Measurements from ENCODE around the gene ATG9A. TPM values are rescaled to one million over a fixed set of nuclear protein-coding genes. Genes with fewer than 3 reads are reported as not detected.

ATG9A gene
- total and polyA plus RNA-seq, 9 of the 15 experiments (the other 6 are each of a cell fraction or from before 2014, with no cell fraction given): 0.25 to 65.6 (median 23.4) TPM

DNA sequence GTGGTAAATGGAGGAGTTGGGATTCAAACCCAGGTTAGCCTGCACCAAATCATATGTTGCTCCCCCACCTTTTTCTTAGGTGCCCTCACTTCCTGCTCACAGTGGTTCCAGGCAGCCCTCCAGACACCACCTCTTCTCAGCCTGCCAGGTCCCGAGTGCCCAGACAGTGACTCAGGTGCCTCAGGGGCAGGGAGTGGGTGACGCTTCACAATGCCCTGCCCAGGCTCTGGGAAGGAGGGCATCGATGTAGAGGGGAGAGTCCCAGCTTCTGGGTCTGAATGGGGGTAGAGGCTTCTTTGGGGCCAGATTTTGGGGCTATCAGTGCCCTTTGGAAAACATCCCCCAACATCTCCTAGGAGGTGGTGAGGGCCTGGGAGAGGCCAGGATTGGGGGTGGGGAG, 44.5 kb upstream of the ATG9A start:
- FAIRE-seq: no peak

GRCh38 chr2:219272995-219273394, 43.6 kb upstream of the ATG9A start:
- no peak overlapping the region for H2AFZ ChIP-seq (ENCODE audit: low read depth, low read length)
- intact Hi-C loops (cut with micrococcal nuclease): no loop called here
- DNase-seq (ENCODE audit: extremely low read depth in 1 of 4, low spot score in 3 of 4) (no peak), ATAC-seq (no peak), FAIRE-seq (no peak)
- in situ Hi-C loops (cut with MboI): no loop called here
- H4K20me1 ChIP-seq (replicated peaks; ENCODE audit: control insufficient read depth, insufficient read depth, low read length): no peaks in the 10 kb centered on the region
- H3K4me2 ChIP-seq (ENCODE audit: insufficient read depth, low read length): no peak overlapping the region
- TF ChIP-seq BRD4 (IDR thresholded peaks at IDR 0.05) (no peak), CBFA2T3 (IDR thresholded peaks at IDR 0.05) (peak; percentile 59), DPF2 (IDR thresholded peaks at IDR 0.05) (0 out of 2 replicates have a peak, but pooled peaks have one; percentile 18), ARID1B (IDR thresholded peaks at IDR 0.05) (peak; percentile 26; the same call in 1 of the 2 replicates), JUND (IDR thresholded peaks at IDR 0.05; ENCODE audit: borderline replicate concordance, low read depth, low read length) (0 out of 2 replicates have a peak, but pooled peaks have one; percentile 18), JUND (tag; IDR thresholded peaks at IDR 0.05; ENCODE audit: borderline replicate concordance, low read depth, low read length) (no peak), FOSL1 (tag; conservative IDR thresholded peaks at IDR 0.05) (peak; percentile 33; the same call in 1 of the 2 replicates), CBFA2T2 (conservative IDR thresholded peaks at IDR 0.05) (peak; percentile 32; the same call in 1 of the 2 replicates), KDM1A (IDR thresholded peaks at IDR 0.05) (peak; percentile 27 to 48; a peak in 1 of 4 replicates), BDP1 (IDR thresholded peaks at IDR 0.05; ENCODE audit: insufficient read depth, insufficient read length) (no peak)
- TF ChIP-seq, protein P1, sequence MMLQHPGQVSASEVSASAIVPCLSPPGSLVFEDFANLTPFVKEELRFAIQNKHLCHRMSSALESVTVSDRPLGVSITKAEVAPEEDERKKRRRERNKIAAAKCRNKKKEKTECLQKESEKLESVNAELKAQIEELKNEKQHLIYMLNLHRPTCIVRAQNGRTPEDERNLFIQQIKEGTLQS (IDR thresholded peaks at IDR 0.05): peak; percentile 64
- TF ChIP-seq, protein P1 (CRISPR knock-in tag; conservative IDR thresholded peaks at IDR 0.05): no peak
- TF ChIP-seq, protein P2, sequence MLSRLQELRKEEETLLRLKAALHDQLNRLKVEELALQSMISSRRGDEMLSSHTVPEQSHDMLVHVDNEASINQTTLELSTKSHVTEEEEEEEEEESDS (CRISPR knock-in tag; IDR thresholded peaks at IDR 0.05): no peak
- WGBS (ENCODE audit: insufficient coverage, low coverage, missing lambda C conversion rate): 10% methylated on average over 2 of the region's 2 CpGs
- no TSS peak for BruUV-seq (replicated peaks)
- ChIA-PET POLR2A (interaction anchor here (0.5 to 0.8 kb wide), 4 partner anchors 9 to 232 kb away, joined by 3 to 5 read pairs (median 4); no protein-coding TSS in a partner anchor), CTCF (ENCODE audit: low intra/inter-chr PET ratio) (no interaction called here)
- H3K27me3 ChIP-seq (ENCODE audit: control insufficient read depth in 2 of 2, insufficient read depth in 2 of 2, low read length in 2 of 2): no peaks in the 10 kb centered on the region
- H3K9ac ChIP-seq (ENCODE audit: insufficient read depth in 1 of 2, low read depth in 2 of 2, low read length in 2 of 2): no peak overlapping the region
- H3K4me3 ChIP-seq: no peak overlapping the region
- H3K4me1 ChIP-seq (replicated peaks in 1 of 2; ENCODE audit: control insufficient read depth in 2 of 2, insufficient read depth in 2 of 2, low read length in 2 of 2): peaks cover 9 to 12% of the 10 kb centered on the region in 2 experiments
- H3K36me3 ChIP-seq (ENCODE audit: control insufficient read depth, insufficient read depth, low read length): no peaks in the 10 kb centered on the region
- no peaks in the 10 kb centered on the region for H3K9me1 ChIP-seq (ENCODE audit: control insufficient read depth, insufficient read depth, low read length)
- H3K79me2 ChIP-seq (ENCODE audit: control insufficient read depth, insufficient read depth, low read length): no peaks in the 10 kb centered on the region
- no peaks in the 10 kb centered on the region for H3K9me3 ChIP-seq (replicated peaks; ENCODE audit: control insufficient read depth, insufficient read depth, low read depth, low read length)
- no peak overlapping the region for H3K27ac ChIP-seq (ENCODE audit: extremely low read depth, low read depth, low read length)

More for the DNA sequence above, 44.5 kb upstream of the ATG9A start:
- Histone ChIP-seq H3K9me1 (ENCODE audit: control insufficient read depth, insufficient read depth, low read length) (no peaks in the 10 kb centered on the region), H3K9me3 (replicated peaks; ENCODE audit: control insufficient read depth, insufficient read depth, low read depth, low read length) (no peaks in the 10 kb centered on the region), H3K36me3 (ENCODE audit: control insufficient read depth, insufficient read depth, low read length) (no peaks in the 10 kb centered on the region), H4K20me1 (replicated peaks; ENCODE audit: control insufficient read depth, insufficient read depth, low read length) (no peaks in the 10 kb centered on the region), H3K27me3 (ENCODE audit: control insufficient read depth in 2 of 2, insufficient read depth in 2 of 2, low read length in 2 of 2) (no peaks in the 10 kb centered on the region), H3K79me2 (ENCODE audit: control insufficient read depth, insufficient read depth, low read length) (no peaks in the 10 kb centered on the region), H2AFZ (ENCODE audit: low read depth, low read length) (no peak overlapping the region), H3K4me1 (replicated peaks in 1 of 2; ENCODE audit: control insufficient read depth in 2 of 2, insufficient read depth in 2 of 2, low read length in 2 of 2) (peaks cover 17 to 20% of the 10 kb centered on the region in 2 experiments), H3K4me2 (ENCODE audit: insufficient read depth, low read length) (no peak overlapping the region), H3K4me3 (no peak overlapping the region), H3K9ac (ENCODE audit: insufficient read depth in 1 of 2, low read depth in 2 of 2, low read length in 2 of 2) (peak overlapping the region in 1 of 2 experiments; percentile 68; a peak in 1 of 4 replicates), H3K27ac (ENCODE audit: extremely low read depth, low read depth, low read length) (no peak overlapping the region)
- DNase-seq (ENCODE audit: extremely low read depth in 1 of 4, low spot score in 3 of 4) (no peak), ATAC-seq (no peak)
- in situ Hi-C loops (cut with MboI) (no loop called here), intact Hi-C loops (cut with micrococcal nuclease) (no loop called here)
- 58% methylated on average over 3 of the region's 3 CpGs for WGBS (ENCODE audit: insufficient coverage, low coverage, missing lambda C conversion rate)
- TF ChIP-seq TCF7L2 (IDR thresholded peaks at IDR 0.05; ENCODE audit: low read depth, low read length) (no peak), FOXP1 (CRISPR knock-in tag; IDR thresholded peaks at IDR 0.05) (no peak)
- TF ChIP-seq, protein P3, sequence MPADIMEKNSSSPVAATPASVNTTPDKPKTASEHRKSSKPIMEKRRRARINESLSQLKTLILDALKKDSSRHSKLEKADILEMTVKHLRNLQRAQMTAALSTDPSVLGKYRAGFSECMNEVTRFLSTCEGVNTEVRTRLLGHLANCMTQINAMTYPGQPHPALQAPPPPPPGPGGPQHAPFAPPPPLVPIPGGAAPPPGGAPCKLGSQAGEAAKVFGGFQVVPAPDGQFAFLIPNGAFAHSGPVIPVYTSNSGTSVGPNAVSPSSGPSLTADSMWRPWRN (IDR thresholded peaks at IDR 0.05; ENCODE audit: low read depth): no peak
- BruUV-seq (replicated peaks): no TSS peak
- ChIA-PET POLR2A (interaction anchor here (0.7 to 1.1 kb wide), 5 partner anchors 13 to 26 kb away, joined by 3 to 7 read pairs (median 4); partner anchors contain the start of genes TUBA4A and TUBA4B), CTCF (ENCODE audit: low intra/inter-chr PET ratio) (no interaction called here)
